ENCODE data around the gene SNX5. TPM values are rescaled to one million over a fixed set of nuclear protein-coding genes. Genes with fewer than 3 reads are reported as not detected.
A peak's percentile ranks its signal among the peaks of the same experiment; 100 is the strongest.

Gene SNX5
- total RNA-seq, 4 donors from 2014 or later, result 49.9 to 114 (median 64.5) TPM

DNA sequence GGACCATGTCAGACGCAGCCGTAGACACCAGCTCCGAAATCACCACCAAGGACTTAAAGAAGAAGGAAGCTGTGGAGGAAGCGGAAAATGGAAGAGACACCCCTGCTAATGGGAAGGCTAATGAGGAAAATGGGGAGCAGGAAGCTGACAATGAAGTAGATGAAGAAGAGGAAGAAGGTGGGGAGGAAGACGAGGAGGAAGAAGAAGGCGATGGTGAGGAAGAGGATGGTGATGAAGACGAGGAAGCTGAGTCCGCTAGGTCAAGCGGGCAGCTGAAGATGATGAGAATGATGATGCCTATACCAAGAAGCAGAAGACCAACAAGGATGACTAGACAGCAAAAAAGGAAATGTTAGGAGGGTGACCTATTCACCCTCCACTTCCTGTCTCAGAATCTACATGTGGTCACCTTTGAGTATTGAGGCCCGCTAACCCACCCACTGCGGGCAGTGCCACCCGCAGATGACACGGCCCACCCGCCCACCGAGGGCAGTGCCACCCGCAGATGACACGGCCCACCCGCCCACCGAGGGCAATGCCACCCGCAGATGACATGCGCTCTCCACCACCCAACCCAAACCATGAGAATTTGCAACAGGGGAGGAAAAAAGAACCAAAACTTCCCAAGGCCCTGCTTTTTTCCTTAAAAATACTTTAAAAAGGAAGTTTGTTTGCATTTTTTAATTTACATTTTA is 43.5 kb upstream of the SNX5 start:
- H3K36me3 ChIP-seq, result no peaks in the 10 kb centered on the region
- H3K27me3 ChIP-seq, result no peaks in the 10 kb centered on the region
- no peak overlapping the region for H3K27ac ChIP-seq
- whole genome bisulfite sequencing, result 90% methylated on average over 21 of the region's 21 CpGs
- peaks cover 4% of the 10 kb centered on the region for H3K4me1 ChIP-seq
- H3K4me3 ChIP-seq, result no peak overlapping the region
- TF ChIP-seq POLR2A (IDR thresholded peaks at IDR 0.05), result no peak
- TF ChIP-seq, protein P1, sequence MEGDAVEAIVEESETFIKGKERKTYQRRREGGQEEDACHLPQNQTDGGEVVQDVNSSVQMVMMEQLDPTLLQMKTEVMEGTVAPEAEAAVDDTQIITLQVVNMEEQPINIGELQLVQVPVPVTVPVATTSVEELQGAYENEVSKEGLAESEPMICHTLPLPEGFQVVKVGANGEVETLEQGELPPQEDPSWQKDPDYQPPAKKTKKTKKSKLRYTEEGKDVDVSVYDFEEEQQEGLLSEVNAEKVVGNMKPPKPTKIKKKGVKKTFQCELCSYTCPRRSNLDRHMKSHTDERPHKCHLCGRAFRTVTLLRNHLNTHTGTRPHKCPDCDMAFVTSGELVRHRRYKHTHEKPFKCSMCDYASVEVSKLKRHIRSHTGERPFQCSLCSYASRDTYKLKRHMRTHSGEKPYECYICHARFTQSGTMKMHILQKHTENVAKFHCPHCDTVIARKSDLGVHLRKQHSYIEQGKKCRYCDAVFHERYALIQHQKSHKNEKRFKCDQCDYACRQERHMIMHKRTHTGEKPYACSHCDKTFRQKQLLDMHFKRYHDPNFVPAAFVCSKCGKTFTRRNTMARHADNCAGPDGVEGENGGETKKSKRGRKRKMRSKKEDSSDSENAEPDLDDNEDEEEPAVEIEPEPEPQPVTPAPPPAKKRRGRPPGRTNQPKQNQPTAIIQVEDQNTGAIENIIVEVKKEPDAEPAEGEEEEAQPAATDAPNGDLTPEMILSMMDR (IDR thresholded peaks at IDR 0.05), result no peak
- no peak for TF ChIP-seq POLR2AphosphoS5 (IDR thresholded peaks at IDR 0.05)
- no peak for TF ChIP-seq EP300 (IDR thresholded peaks at IDR 0.05)
- DNase-seq (ENCODE audit: low spot score in 2 of 2), result no peak
- H3K9me3 ChIP-seq, result no peaks in the 10 kb centered on the region

DNA sequence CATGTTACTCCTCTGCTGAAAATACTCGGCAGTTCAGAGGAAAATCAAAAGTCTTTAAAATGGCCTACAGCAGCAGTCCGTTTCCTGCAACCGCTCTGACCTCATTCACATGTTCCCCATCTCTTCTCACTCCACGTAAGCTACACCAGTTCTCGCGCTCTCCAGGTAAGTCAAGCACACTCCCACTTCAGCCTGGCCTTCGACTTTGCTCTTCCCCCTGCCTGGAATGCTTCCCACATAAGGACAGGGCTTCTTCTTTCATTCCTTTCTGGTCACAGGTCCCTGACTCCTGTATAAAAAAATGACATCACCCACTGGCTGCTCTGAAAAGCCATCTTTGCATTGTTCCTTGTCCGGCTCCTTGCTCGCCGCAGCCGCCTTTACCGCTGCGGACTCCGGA is 42.9 kb upstream of the SNX5 start:
- Histone ChIP-seq H3K4me1 (peaks cover 4% of the 10 kb centered on the region), H3K27me3 (no peaks in the 10 kb centered on the region), H3K4me3 (no peak overlapping the region), H3K9me3 (no peaks in the 10 kb centered on the region), H3K36me3 (no peaks in the 10 kb centered on the region), H3K27ac (no peak overlapping the region)
- no peak for DNase-seq (ENCODE audit: low spot score in 2 of 2)
- TF ChIP-seq EP300 (IDR thresholded peaks at IDR 0.05), result no peak
- no peak for TF ChIP-seq POLR2A (IDR thresholded peaks at IDR 0.05)
- no peak for TF ChIP-seq POLR2AphosphoS5 (IDR thresholded peaks at IDR 0.05)
- 92% methylated on average over 14 of the region's 14 CpGs for WGBS

DNA sequence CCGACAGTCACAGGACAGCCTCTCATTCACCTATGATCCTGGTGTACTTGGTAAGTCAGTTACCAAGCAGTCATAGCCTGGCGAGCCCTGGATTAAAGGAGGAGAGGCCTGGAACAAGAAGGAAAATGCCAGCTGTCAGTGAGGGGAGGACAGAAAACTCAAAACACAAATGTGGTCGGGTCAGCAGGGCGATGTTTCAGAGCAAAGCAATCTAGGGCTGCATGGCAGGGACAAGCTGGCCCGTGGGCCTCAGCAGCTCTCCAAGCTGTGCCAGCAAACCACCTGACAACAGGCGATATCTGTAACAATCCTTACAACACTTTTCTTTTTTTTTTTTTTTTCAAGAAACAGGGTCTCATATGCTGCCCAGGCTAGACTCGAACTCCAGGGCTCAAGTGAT is 40.5 kb upstream of the SNX5 start:
- WGBS, result 89% methylated on average over 7 of the region's 7 CpGs
- H3K27me3 ChIP-seq, result no peaks in the 10 kb centered on the region
- TF ChIP-seq, protein P1 (IDR thresholded peaks at IDR 0.05), result no peak
- TF ChIP-seq POLR2AphosphoS5 (IDR thresholded peaks at IDR 0.05), result no peak
- no peak for TF ChIP-seq EP300 (IDR thresholded peaks at IDR 0.05)
- TF ChIP-seq POLR2A (IDR thresholded peaks at IDR 0.05), result no peak

DNA sequence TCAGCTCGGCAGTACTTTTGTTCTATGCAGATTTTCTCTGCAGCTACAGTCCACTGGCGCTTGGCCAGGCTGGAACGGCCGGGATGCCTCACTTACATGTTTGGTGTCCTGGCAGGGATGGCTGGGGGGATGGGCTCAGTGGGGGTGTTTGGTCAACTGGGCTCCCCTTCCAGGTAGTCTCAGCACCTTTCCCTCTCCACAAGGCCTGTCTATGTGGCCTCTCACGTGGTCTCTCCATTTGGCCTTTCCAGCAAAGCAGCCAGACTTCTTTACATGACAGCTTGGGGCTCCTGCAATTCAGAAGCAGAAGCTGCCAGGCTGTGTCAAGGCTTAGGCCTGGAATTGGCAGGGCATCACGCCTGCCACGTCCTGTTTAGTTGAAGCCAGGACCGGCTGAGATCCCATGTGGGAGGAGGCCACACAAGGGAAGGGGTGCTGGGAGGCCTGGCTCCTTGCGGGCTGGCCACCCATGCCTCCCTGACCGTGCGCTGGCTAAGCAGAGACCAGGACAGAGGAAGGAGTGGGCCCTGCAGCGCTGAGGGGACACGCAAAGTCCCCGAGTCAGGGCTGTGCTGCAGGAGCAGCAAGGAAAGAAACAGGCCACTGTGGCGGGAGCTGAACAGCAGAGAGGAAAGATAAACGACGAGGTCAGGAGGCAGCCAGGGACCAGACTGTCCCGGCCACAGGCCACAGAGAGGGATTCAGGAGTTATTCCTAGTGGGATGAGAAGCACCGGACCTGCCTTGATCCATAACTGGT is 39.1 kb upstream of the SNX5 start:
- Histone ChIP-seq H3K27me3 (no peaks in the 10 kb centered on the region), H3K27ac (no peak overlapping the region), H3K9me3 (no peaks in the 10 kb centered on the region), H3K4me1 (peaks cover 4% of the 10 kb centered on the region), H3K4me3 (no peak overlapping the region), H3K36me3 (no peaks in the 10 kb centered on the region)
- WGBS, result 70% methylated on average over 15 of the region's 19 CpGs
- no peak for TF ChIP-seq POLR2AphosphoS5 (IDR thresholded peaks at IDR 0.05)
- no peak for TF ChIP-seq EP300 (IDR thresholded peaks at IDR 0.05)
- DNase-seq (ENCODE audit: low spot score in 2 of 2), result peak in 1 of 2 donors; percentile 79

More for the DNA sequence above, 40.5 kb upstream of the SNX5 start:
- Histone ChIP-seq H3K4me3 (no peak overlapping the region), H3K36me3 (no peaks in the 10 kb centered on the region), H3K27ac (no peak overlapping the region), H3K4me1 (peaks cover 4% of the 10 kb centered on the region), H3K9me3 (no peaks in the 10 kb centered on the region)
- no peak for DNase-seq (ENCODE audit: low spot score in 2 of 2)

DNA sequence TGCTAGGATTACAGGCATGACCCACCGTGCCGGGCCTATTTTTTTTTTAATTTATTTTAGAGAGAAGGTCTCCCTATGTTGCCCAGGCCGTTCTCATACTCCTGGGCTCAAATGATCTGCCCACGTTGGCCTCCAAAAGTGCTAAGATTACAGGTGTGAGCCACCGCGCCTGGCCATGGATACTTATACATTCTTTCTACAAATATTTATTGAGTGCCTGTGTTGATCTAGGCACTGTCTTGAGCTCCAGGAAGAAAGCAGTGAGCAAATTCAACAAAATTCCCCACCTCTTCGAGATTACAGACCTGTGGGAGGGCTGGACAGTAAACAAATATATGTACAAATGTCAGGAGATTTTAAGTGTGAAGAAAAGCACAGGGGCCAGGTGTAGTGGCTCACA is 38.1 kb upstream of the SNX5 start:
- peak; percentile 6 to 48 for DNase-seq (ENCODE audit: low spot score in 2 of 2)
- 96% methylated on average over 7 of the region's 7 CpGs for WGBS

More for the DNA sequence above, 38.1 kb upstream of the SNX5 start:
- H3K9me3 ChIP-seq, result no peaks in the 10 kb centered on the region
- H3K4me3 ChIP-seq, result no peak overlapping the region
- no peak overlapping the region for H3K27ac ChIP-seq
- H3K4me1 ChIP-seq, result peaks cover 4% of the 10 kb centered on the region
- H3K36me3 ChIP-seq, result no peaks in the 10 kb centered on the region
- H3K27me3 ChIP-seq, result no peaks in the 10 kb centered on the region
- no peak for TF ChIP-seq POLR2AphosphoS5 (IDR thresholded peaks at IDR 0.05)
- TF ChIP-seq, protein P1 (IDR thresholded peaks at IDR 0.05), result no peak
- TF ChIP-seq POLR2A (IDR thresholded peaks at IDR 0.05), result no peak
- no peak for TF ChIP-seq EP300 (IDR thresholded peaks at IDR 0.05)

Data from suprapubic skin (tissue), 4 donors.